ENCODE measurements around the gene HADHB. TPM values are rescaled to one million over a fixed set of nuclear protein-coding genes. Genes with fewer than 3 reads are reported as not detected.
"Not testable (repeated sequence)": the region's sequence is repeated elsewhere in the genome, so short reads cannot be mapped to it uniquely, and the experiment has no call there.

Gene HADHB
- total RNA-seq, 1 donor from 2014 or later, result 1,332 TPM

DNA sequence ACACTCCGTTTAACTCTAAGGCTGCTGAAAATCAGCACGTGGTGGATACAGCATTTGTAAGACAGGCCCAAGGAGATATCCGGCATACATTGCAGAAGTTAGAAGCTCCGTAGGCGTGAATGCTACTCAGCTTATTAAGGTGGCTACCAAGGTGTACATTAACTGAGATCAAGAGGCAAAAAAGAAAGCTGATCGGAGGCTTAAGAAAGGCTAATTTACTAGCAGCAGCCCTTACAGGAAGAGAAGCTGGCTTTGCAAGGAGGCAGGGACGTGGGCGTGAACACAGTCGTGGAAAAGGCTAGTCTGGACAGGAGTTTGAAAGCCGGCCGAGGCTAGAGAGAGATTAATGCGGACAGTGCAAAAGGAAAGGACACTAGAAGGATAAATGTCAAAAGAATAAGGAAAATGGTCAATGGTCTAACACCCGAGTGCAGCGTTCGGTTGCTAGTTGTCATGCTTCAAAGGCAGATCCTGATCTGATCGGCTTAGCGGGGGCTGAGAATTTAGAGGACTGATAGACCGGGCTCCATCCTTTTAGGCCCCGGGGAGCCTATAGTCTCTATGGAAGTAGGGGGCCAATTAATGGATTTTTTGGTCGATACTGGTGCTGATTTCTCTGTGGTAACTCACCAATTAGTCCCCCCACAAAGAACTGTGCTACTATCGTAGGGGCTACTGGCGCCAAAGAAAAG is 55.6 kb downstream of the HADHB start:
- Histone ChIP-seq H3K27ac (replicated peaks) (peak overlapping the region; percentile 78), H3K9me3 (replicated peaks) (no peaks in the 10 kb centered on the region), H3K36me3 (no peaks in the 10 kb centered on the region), H3K27me3 (ENCODE audit: low read depth) (no peaks in the 10 kb centered on the region), H3K4me3 (peak overlapping the region; percentile 73), H3K4me1 (peaks cover 26% of the 10 kb centered on the region)
- no peak for DNase-seq
- intact Hi-C loops (cut with micrococcal nuclease), result no loop called here
- no peak for TF ChIP-seq CTCF (IDR thresholded peaks at IDR 0.05; ENCODE audit: borderline replicate concordance)

DNA sequence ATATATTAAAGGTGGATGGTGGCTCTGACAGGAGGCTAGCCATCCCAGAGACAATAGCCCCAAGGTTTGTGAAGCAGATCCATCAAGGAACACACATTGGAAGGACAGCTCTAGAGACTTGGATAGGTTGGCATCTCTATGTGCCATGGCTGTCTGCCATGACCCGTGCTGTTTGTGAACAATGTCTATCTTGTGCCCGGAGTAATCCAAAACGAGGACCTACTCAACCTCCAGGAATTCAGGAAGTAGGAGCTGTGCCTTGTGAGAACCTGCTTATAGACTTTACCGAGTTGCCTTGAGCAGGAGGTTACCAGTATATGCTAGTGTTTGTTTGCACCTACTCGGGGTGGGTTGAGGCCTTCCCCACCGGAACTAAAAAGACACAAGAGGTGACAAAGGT is 58.1 kb downstream of the HADHB start:
- DNase-seq, result peak; percentile 32
- Histone ChIP-seq H3K4me1 (peaks cover 26% of the 10 kb centered on the region), H3K27ac (replicated peaks) (no peak overlapping the region), H3K36me3 (no peaks in the 10 kb centered on the region), H3K27me3 (ENCODE audit: low read depth) (no peaks in the 10 kb centered on the region), H3K9me3 (replicated peaks) (no peaks in the 10 kb centered on the region), H3K4me3 (no peak overlapping the region)
- TF ChIP-seq CTCF (IDR thresholded peaks at IDR 0.05; ENCODE audit: borderline replicate concordance), result no peak
- intact Hi-C loops (cut with micrococcal nuclease), result no loop called here

DNA sequence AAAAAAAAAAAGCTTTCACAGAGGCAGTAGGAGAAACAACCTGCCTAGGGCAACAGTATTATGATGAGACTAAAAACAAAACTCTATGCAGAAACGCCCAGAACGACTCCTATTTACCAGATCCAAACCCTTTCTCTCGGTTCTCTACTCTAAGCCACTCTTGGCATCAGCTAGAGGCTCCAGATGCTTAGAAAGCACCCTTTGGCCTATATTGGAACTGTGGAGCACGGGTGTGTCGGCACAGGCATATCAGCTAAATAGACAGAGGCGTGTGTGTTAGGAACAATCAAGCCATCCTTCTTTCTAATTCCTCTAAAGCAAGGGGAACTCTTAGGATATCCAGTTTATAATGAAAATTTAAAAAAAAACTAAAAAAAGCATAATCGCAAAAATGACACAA is 60.4 kb downstream of the HADHB start:
- DNase-seq; intact Hi-C loops (cut with micrococcal nuclease); H3K27me3 ChIP-seq (ENCODE audit: low read depth); H3K9me3 ChIP-seq (replicated peaks); H3K36me3 ChIP-seq; H3K27ac ChIP-seq (replicated peaks); H3K4me1 ChIP-seq; H3K4me3 ChIP-seq: not testable (repeated sequence)

DNA sequence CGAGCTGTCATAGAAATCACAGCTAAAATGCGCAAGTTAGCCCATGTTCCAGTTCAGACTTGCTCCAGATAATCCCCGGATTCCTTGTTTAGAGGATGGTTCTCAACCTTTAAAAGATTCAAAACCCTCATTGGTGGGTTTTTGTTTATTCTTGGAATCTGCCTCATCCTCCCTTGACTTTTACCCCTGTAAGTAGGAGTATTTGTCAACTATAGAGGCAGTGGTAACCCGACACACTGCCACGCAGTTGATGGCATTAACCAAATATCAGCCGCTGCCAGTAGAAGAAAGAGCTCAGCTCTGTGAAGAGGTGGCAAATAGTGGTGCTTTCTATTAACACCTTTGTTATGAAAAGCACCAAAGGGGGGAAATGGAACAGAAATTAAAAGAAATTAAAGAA is 60.8 kb downstream of the HADHB start:
- peaks cover 2% of the 10 kb centered on the region for H3K4me1 ChIP-seq
- intact Hi-C loops (cut with micrococcal nuclease), result no loop called here
- H3K9me3 ChIP-seq (replicated peaks), result no peaks in the 10 kb centered on the region
- no peaks in the 10 kb centered on the region for H3K27me3 ChIP-seq (ENCODE audit: low read depth)
- H3K4me3 ChIP-seq, result no peak overlapping the region
- TF ChIP-seq CTCF (IDR thresholded peaks at IDR 0.05; ENCODE audit: borderline replicate concordance), result no peak
- DNase-seq, result no peak
- no peak overlapping the region for H3K27ac ChIP-seq (replicated peaks)
- no peaks in the 10 kb centered on the region for H3K36me3 ChIP-seq

DNA sequence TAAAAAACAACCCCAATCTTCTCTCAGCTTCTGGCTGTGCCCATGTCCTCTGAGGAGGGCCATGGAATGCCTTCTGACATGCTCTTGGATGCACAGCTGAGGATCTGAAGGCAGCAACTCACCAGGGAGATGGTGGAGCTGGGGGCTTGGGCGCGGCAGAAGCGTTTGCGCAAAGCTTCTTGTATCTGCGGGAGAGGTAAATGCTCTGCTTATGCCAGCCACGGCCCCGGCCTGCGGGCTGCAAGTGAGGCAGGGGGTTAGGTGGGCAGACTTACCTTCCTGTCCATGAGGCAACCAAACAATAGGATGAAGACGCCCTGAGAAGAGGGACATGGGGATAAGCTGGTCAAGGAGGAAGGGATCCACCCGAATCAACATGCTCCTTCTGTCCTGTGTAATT is 65.2 kb downstream of the HADHB start:
- TF ChIP-seq CTCF (IDR thresholded peaks at IDR 0.05; ENCODE audit: borderline replicate concordance), result no peak
- Histone ChIP-seq H3K4me3 (no peak overlapping the region), H3K4me1 (no peaks in the 10 kb centered on the region), H3K36me3 (no peaks in the 10 kb centered on the region), H3K27ac (replicated peaks) (no peak overlapping the region), H3K27me3 (ENCODE audit: low read depth) (no peaks in the 10 kb centered on the region), H3K9me3 (replicated peaks) (no peaks in the 10 kb centered on the region)
- intact Hi-C loops (cut with micrococcal nuclease), result no loop called here
- DNase-seq, result no peak

GRCh38 chr2:26312471-26312870 is 67.7 kb downstream of the HADHB start:
- Histone ChIP-seq H3K9me3 (replicated peaks) (no peaks in the 10 kb centered on the region), H3K27me3 (ENCODE audit: low read depth) (no peaks in the 10 kb centered on the region), H3K4me1 (no peaks in the 10 kb centered on the region), H3K4me3 (no peak overlapping the region), H3K27ac (replicated peaks) (no peak overlapping the region), H3K36me3 (no peaks in the 10 kb centered on the region)
- TF ChIP-seq CTCF (IDR thresholded peaks at IDR 0.05; ENCODE audit: borderline replicate concordance), result no peak
- DNase-seq, result no peak
- intact Hi-C loops (cut with micrococcal nuclease), result no loop called here

Measured in left ventricle myocardium inferior (tissue), 1 donor.